Amniotic stem cell (primary cell): ENCODE results near the gene SPARCL1.
"Not testable (repeated sequence)": the region's sequence is repeated elsewhere in the genome, so short reads cannot be mapped to it uniquely, and the experiment has no call there.

Experiments used
- DNase-seq: peaks from one replicate; lab custom pipeline; 2025; lab: John Stamatoyannopoulos, UW

SPARCL1 gene

DNA sequence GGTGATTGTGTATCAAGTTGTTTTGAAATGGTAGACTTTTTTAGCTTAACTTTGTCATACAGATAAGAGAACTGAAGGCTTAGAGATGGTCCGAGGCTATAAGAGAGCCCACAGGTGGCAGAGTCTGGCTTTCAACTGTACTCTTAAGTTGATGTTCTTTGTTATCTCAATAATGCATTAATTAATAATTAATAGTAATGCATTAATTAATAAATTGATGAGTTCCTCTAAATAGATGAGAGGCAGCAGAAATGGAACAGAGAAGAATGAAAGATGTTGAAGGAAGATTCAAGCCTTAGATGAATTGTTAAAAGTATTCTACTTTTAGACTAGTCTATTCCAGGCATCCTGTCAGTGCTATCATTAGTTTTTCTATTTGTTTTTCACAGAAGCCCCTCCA is 84.4 kb downstream of the SPARCL1 start:
- DNase-seq, result no peak

DNA sequence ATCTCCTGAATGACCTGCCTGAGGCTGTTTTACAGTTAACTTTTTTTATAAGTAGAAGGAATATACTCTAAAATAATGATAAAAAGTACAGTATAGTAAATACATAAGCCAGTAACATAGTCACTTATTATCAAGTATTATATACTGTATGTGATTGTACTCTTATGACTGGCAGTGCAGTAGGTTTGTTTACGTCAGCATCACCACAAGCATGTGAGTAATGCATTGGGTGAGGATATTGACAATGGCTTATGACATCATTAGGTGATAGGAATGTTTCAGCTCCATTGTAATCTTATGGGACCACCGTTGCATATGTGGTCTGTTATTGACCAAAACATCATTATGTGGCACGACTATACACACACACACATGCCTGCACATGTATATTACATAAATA is 86.3 kb downstream of the SPARCL1 start:
- no peak for DNase-seq

DNA sequence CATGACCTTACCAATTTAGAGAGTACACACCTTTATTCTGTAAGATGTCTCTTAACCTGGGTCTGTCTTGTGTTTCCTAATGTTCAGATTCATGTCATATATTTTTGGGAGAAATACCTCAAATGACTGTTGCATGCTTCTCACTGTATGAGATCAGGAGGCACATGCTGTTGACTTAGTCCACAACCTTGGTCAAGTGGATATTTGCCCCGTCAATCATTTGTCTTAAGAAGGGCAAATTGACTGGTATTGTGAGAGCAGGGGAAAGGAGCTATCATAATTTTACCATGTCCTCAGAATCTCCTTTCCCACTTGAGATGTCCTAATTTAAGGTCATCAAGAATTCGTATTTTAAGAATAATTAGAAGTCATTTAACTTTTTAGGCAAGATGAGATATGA is 95.8 kb downstream of the SPARCL1 start:
- DNase-seq, result no peak

DNA sequence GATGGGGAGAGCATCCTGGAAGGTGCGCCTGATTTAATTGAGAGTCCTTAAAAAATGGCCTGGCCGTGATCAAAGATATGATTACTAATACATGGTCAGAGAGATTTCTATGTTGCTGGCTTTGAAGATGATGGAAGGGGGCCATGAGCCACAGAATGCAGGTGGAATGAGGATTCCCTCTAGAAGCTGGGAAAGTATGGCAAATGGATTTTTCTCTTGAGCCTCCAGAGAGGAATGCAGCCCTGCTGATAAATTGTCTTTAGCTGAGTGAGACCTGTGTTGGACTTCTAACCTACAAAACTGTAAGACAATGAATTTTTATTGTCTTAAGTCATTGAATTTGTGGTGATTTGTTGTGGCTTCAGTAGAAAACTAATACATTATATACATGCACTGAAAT is 99.1 kb downstream of the SPARCL1 start:
- DNase-seq, result no peak

DNA sequence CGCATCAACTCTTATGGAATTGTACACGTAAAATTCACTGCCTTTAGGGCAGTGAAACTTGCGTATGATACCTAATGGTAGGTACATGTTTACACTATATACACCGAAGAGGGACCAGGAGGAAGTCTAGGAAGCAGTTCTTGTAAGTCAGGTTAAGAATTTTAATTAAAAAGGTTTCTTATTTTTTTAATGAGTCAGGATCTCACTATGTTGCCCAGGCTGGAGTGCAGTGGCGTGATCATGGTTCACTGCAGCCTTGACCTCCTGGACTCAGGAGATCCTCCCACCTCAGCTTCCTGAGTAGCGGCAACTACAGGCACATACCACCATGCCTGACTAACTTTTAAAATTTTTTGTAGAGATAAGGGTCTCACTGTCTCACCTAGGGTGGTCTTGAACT is 100.2 kb downstream of the SPARCL1 start:
- no peak for DNase-seq

DNA sequence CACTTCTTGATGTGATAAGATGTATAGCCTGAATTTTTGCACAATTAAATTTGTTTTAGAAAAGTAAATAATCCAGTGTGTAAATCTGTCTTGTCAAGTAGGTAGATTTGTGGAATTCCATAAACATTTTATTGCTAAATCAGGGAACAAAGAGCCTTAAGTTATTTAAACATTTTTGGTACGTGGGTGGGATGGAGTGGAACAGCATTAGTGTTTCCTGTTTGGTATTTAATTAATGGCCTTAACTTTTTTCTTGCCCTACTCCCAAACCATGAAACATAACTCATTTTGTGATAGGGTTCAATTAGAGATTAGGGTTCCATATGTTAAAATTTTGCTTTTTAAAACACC is 101.7 kb downstream of the SPARCL1 start:
- no peak for DNase-seq

DNA sequence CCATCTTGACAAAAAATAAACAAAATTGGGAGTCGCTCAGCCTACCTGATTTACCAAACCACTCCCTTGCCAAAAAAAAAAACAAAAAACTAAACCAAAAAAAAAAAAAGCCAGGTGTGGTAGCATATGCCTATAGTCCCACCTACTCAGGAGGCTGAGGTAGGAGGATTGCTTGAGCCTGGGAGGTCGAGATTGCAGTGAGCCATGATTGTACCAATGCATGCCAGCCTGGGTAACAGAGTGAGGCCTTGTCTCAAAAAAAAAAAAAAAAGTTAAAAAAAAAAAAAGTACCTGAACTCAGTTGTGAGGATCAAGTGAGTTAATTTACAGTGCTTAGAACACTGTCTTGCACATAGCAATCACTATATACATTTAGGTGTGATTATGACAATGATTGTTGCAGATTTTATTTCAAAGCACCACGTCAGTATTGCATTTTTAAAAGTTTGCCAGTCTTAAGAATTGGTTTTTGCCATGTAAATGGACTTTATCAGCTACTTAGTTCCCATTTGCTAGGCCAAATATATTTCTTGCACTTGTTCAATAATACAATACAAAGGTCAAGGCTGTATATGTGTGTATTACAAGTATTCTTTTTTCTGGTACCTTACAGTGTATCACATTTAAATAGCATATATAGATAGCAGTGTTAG is 102.2 kb downstream of the SPARCL1 start:
- no peak for DNase-seq

DNA sequence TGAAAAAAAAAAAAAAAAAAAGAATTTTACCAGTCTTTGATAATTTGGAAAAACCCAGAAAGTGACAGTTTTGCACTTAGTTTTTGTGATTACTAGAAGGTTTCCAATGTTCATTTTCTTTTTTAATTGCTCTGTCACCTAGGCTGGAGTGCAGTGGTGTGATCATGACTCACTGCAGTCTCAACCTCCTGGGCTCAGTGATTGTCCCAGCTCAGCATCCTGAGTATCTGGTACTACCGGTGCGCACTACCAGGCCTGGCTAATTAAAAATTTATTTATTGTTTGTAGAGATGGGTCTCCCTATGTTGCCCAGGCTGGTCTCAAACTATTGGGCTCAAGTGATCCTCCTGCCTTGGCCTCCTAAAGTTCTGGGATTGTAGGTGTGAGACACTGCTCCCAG is 103.5 kb downstream of the SPARCL1 start:
- no peak for DNase-seq

DNA sequence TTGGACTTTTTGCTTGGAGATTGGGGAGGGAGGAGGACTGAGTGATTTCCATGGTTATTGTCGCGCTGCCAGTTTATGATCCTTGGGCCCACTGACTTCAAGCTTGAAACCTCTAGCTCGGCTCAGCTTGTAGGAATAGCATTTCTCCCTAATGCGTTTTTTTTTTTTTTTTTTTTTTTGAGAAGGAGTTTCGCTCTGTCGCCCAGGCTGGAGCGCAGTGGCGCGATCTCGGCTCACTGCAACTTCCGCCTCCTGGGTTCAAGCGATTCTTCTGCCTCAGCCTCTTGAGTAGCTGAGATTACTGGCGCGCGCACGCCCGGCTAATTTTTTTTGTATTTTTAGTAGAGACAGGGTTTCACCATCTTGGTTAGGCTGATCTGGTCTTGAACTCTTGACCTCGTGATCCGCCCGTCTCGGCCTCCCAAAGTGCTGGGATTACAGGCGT is 105.1 kb downstream of the SPARCL1 start:
- not testable (repeated sequence) for DNase-seq
